MCF 10A (cell line): ENCODE measurements around the gene RIC8A. TPM values are rescaled to one million over a fixed set of nuclear protein-coding genes. Genes with fewer than 3 reads are reported as not detected.

ENCODE experiments used
- BruUV-seq: library from RNA; stranded (reverse); fragments of 400-500 nt; replicated peaks from 2 replicates; lab custom pipeline; 2021; lab: Mats Ljungman, UMichigan
- CTCF ChIA-PET: fragments of 300-600 bp; sonication (Branson Sonifier 250); formaldehyde crosslinking; extraction: SDS; loops from one replicate; lab custom pipeline; 2021; ENCODE audit warnings: antibody characterized with exemption, inconsistent platforms; lab: Yijun Ruan, JAX
- POLR2A ChIA-PET: fragments of 300-600, 350-650 bp; sonication (Branson Sonifier 250); formaldehyde crosslinking; extraction: SDS; loops from one replicate; lab custom pipeline; 2020; ENCODE audit warnings: antibody characterized with exemption, inconsistent platforms; lab: Yijun Ruan, JAX
- DNase-seq: peaks from one replicate; pipeline ENCODE4 v3.0.0-alpha.2; 2018; ENCODE audit not compliant: unreplicated experiment
- H3K27ac Mint-ChIP-seq: one replicate; pipeline ENCODE4 v1.8.0; 2022; ENCODE audit warnings: mild to moderate bottlenecking, low read depth, mixed read lengths; ENCODE audit not compliant: unreplicated experiment
- H3K27me3 Mint-ChIP-seq: one replicate; pipeline ENCODE4 v1.8.0; 2022; ENCODE audit warnings: mixed read lengths; ENCODE audit not compliant: insufficient read depth, unreplicated experiment
- H3K36me3 Mint-ChIP-seq: one replicate; pipeline ENCODE4 v1.8.0; 2022; ENCODE audit warnings: mild to moderate bottlenecking, moderate library complexity, mixed read lengths; ENCODE audit not compliant: insufficient read depth, unreplicated experiment
- H3K4me1 Mint-ChIP-seq: one replicate; pipeline ENCODE4 v1.8.0; 2022; ENCODE audit warnings: mixed read lengths; ENCODE audit not compliant: insufficient read depth, unreplicated experiment
- H3K4me3 Mint-ChIP-seq: one replicate; pipeline ENCODE4 v1.8.0; 2022; ENCODE audit warnings: mild to moderate bottlenecking, moderate library complexity, mixed read lengths; ENCODE audit not compliant: unreplicated experiment
- H3K9me3 Mint-ChIP-seq: one replicate; pipeline ENCODE4 v1.8.0; 2022; ENCODE audit warnings: mixed read lengths; ENCODE audit not compliant: unreplicated experiment
- CTCF ChIP-seq: fragments of 200-600 bp; IDR thresholded peaks from one replicate; pipeline ENCODE4 v1.8.0; 2022; ENCODE audit warnings: antibody characterized with exemption, mild to moderate bottlenecking; ENCODE audit not compliant: unreplicated experiment
- intact Hi-C: fragments of 100-400 bp; cut with micrococcal nuclease; formaldehyde crosslinking; loops from 2 replicates; pipeline ENCODE4 v1.14.1; 2022
- total RNA-seq: library from RNA; stranded (reverse); gene quantifications from 2 replicates; pipeline ENCODE4 v1.2.3, GENCODE V29; 2022

Gene RIC8A
- total RNA-seq, 1 experiment from 2014 or later = 93.3 TPM

- BruUV-seq = no TSS peak
- H3K4me3 Mint-ChIP-seq = no peak overlapping the region
- no peak for DNase-seq
- H3K4me1 Mint-ChIP-seq = peaks cover 6% of the 10 kb centered on the region
- H3K27me3 Mint-ChIP-seq = no peaks in the 10 kb centered on the region
- intact Hi-C loops = no loop called here
- H3K27ac Mint-ChIP-seq = peak overlapping the region; percentile 24
- CTCF ChIA-PET = interaction anchor here (0.7 to 1.0 kb wide), 2 partner anchors 9 to 1025 kb away, joined by 3 to 10 read pairs; no protein-coding TSS in a partner anchor
- H3K36me3 Mint-ChIP-seq = peaks cover 83% of the 10 kb centered on the region
- H3K9me3 Mint-ChIP-seq = no peaks in the 10 kb centered on the region
- no peak for TF ChIP-seq CTCF
- POLR2A ChIA-PET = interaction anchor here (1.7 kb wide), 1 partner anchor 34 kb away, joined by 9 read pairs; the partner anchor contains the start of genes BET1L and RIC8A
Observed at GRCh38 chr11:241634-242033, 34.1 kb downstream of the RIC8A start.

GRCh38 chr11:244376-244775, 36.9 kb downstream of the RIC8A start:
- ChIA-PET CTCF (interaction anchor here (1.9 kb wide), 1 partner anchor 119 kb away, joined by 11 read pairs; no protein-coding TSS in a partner anchor), POLR2A (interaction anchor here (0.7 to 1.4 kb wide), 3 partner anchors 10 to 37 kb away, joined by 3 to 6 read pairs (median 3); partner anchors contain the start of genes BET1L and RIC8A)
- no peak for TF ChIP-seq CTCF

GRCh38 chr11:249062-249461, 41.6 kb downstream of the RIC8A start:
- BruUV-seq = no TSS peak
- TF ChIP-seq CTCF = no peak
- intact Hi-C loops = no loop called here
- peaks cover 96% of the 10 kb centered on the region for H3K36me3 Mint-ChIP-seq
- DNase-seq = no peak
- no peak overlapping the region for H3K27ac Mint-ChIP-seq
- no peaks in the 10 kb centered on the region for H3K9me3 Mint-ChIP-seq
- no peaks in the 10 kb centered on the region for H3K4me1 Mint-ChIP-seq
- H3K27me3 Mint-ChIP-seq = no peaks in the 10 kb centered on the region
- CTCF ChIA-PET = interaction anchor here (0.7 to 3.5 kb wide), 4 partner anchors 11 to 270 kb away, joined by 3 to 28 read pairs (median 14); partner anchors contain the start of genes PSMD13 and SIRT3
- POLR2A ChIA-PET = interaction anchor here (0.6 to 1.1 kb wide), 3 partner anchors 12 to 42 kb away, joined by 3 to 5 read pairs (median 4); partner anchors contain the start of genes BET1L and RIC8A
- H3K4me3 Mint-ChIP-seq = no peak overlapping the region

More at GRCh38 chr11:244376-244775, 36.9 kb downstream of the RIC8A start:
- intact Hi-C loops = no loop called here
- no peak overlapping the region for H3K4me3 Mint-ChIP-seq
- H3K27ac Mint-ChIP-seq = no peak overlapping the region
- DNase-seq = no peak
- H3K36me3 Mint-ChIP-seq = peaks cover 97% of the 10 kb centered on the region
- H3K27me3 Mint-ChIP-seq = no peaks in the 10 kb centered on the region
- no TSS peak for BruUV-seq
- H3K4me1 Mint-ChIP-seq = peaks cover 6% of the 10 kb centered on the region
- H3K9me3 Mint-ChIP-seq = no peaks in the 10 kb centered on the region

- H3K27me3 Mint-ChIP-seq = peaks cover under 1% of the 10 kb centered on the region
- DNase-seq = no peak
- no peaks in the 10 kb centered on the region for H3K9me3 Mint-ChIP-seq
- no peaks in the 10 kb centered on the region for H3K4me1 Mint-ChIP-seq
- H3K4me3 Mint-ChIP-seq = no peak overlapping the region
- no TSS peak for BruUV-seq
- intact Hi-C loops = loop anchor here (2.0 to 5.0 kb wide), 2 partner anchors 57 to 113 kb away; partner anchors contain the start of gene IFITM2
- CTCF ChIA-PET = interaction anchor here (0.6 to 3.5 kb wide), 24 partner anchors 8 to 284 kb away, joined by 3 to 28 read pairs (median 4); partner anchors contain the start of genes NLRP6, PSMD13 and SIRT3
- TF ChIP-seq CTCF = no peak
- POLR2A ChIA-PET = interaction anchor here (0.6 to 2.8 kb wide), 6 partner anchors 11 to 106 kb away, joined by 3 to 12 read pairs (median 6); partner anchors contain the start of genes BET1L, IFITM2, PSMD13 and RIC8A
- peaks cover 86% of the 10 kb centered on the region for H3K36me3 Mint-ChIP-seq
- no peak overlapping the region for H3K27ac Mint-ChIP-seq
Observed at GRCh38 chr11:250274-250673, 42.8 kb downstream of the RIC8A start.
